Measurements from ENCODE around the gene TTN. TPM values are rescaled to one million over a fixed set of nuclear protein-coding genes. Genes with fewer than 3 reads are reported as not detected.
A peak's percentile ranks its signal among the peaks of the same experiment; 100 is the strongest.

The TTN gene
- total and polyA plus RNA-seq, 2 donors (not counting 1 experiment from before 2014, with no cell fraction given), result 0.14 to 0.33 TPM

- Histone ChIP-seq H3K79me2 (ENCODE audit: control insufficient read depth, insufficient read depth, low read length) (no peaks in the 10 kb centered on the region), H2AFZ (ENCODE audit: low read length) (no peak overlapping the region), H3K4me1 (ENCODE audit: control insufficient read depth, extremely low read depth, insufficient read depth, low read length) (no peaks in the 10 kb centered on the region), H3K4me2 (ENCODE audit: extremely low read depth, insufficient read depth, low read length) (no peak overlapping the region), H3K27ac (ENCODE audit: insufficient read depth, low read length) (no peak overlapping the region), H3K4me3 (replicated peaks in 1 of 4; ENCODE audit: control extremely low read depth in 1 of 4, insufficient read depth in 1 of 4, low read depth in 3 of 4, low read length in 4 of 4) (no peak overlapping the region), H3K27me3 (ENCODE audit: control insufficient read depth, insufficient read depth, low read length) (no peaks in the 10 kb centered on the region), H4K20me1 (ENCODE audit: control insufficient read depth, extremely low read depth, insufficient read depth, low read length) (no peaks in the 10 kb centered on the region), H3K9me3 (ENCODE audit: control insufficient read depth, insufficient read depth, low read depth, low read length) (no peaks in the 10 kb centered on the region), H3K9ac (ENCODE audit: insufficient read depth, low read length) (no peak overlapping the region), H3K36me3 (ENCODE audit: control insufficient read depth, insufficient read depth, low read length) (peaks cover 1% of the 10 kb centered on the region)
- TF ChIP-seq EZH2 (IDR thresholded peaks at IDR 0.05; ENCODE audit: low read length, missing control alignments), result no peak
- no peak for TF ChIP-seq CTCF (conservative IDR thresholded peaks at IDR 0.05 in 1 of 2, IDR thresholded peaks at IDR 0.05 in 1 of 2; ENCODE audit: low read depth in 1 of 2, low read length in 2 of 2)
- peak; percentile 4 to 72 for DNase-seq (ENCODE audit: low read depth in 2 of 2)
These were observed 294.7 kb downstream of the TTN start for GRCh38 chr2:178512484-178512883.

GRCh38 chr2:178510384-178510783, 296.8 kb downstream of the TTN start:
- Histone ChIP-seq H3K4me3 (replicated peaks in 1 of 4; ENCODE audit: control extremely low read depth in 1 of 4, insufficient read depth in 1 of 4, low read depth in 3 of 4, low read length in 4 of 4) (no peak overlapping the region), H3K79me2 (ENCODE audit: control insufficient read depth, insufficient read depth, low read length) (no peaks in the 10 kb centered on the region), H3K27me3 (ENCODE audit: control insufficient read depth, insufficient read depth, low read length) (no peaks in the 10 kb centered on the region), H3K27ac (ENCODE audit: insufficient read depth, low read length) (no peak overlapping the region), H3K4me2 (ENCODE audit: extremely low read depth, insufficient read depth, low read length) (no peak overlapping the region), H4K20me1 (ENCODE audit: control insufficient read depth, extremely low read depth, insufficient read depth, low read length) (no peaks in the 10 kb centered on the region), H3K4me1 (ENCODE audit: control insufficient read depth, extremely low read depth, insufficient read depth, low read length) (no peaks in the 10 kb centered on the region), H2AFZ (ENCODE audit: low read length) (no peak overlapping the region), H3K9me3 (ENCODE audit: control insufficient read depth, insufficient read depth, low read depth, low read length) (no peaks in the 10 kb centered on the region), H3K36me3 (ENCODE audit: control insufficient read depth, insufficient read depth, low read length) (peaks cover 1% of the 10 kb centered on the region), H3K9ac (ENCODE audit: insufficient read depth, low read length) (no peak overlapping the region)
- TF ChIP-seq EZH2 (IDR thresholded peaks at IDR 0.05; ENCODE audit: low read length, missing control alignments) (no peak), CTCF (conservative IDR thresholded peaks at IDR 0.05 in 1 of 2, IDR thresholded peaks at IDR 0.05 in 1 of 2; ENCODE audit: low read depth in 1 of 2, low read length in 2 of 2) (no peak)
- no peak for DNase-seq (ENCODE audit: low read depth in 2 of 2)

GRCh38 chr2:178508646-178509045, 298.6 kb downstream of the TTN start:
- H3K4me1 ChIP-seq (ENCODE audit: control insufficient read depth, extremely low read depth, insufficient read depth, low read length), result no peaks in the 10 kb centered on the region
- no peak overlapping the region for H2AFZ ChIP-seq (ENCODE audit: low read length)
- no peaks in the 10 kb centered on the region for H3K79me2 ChIP-seq (ENCODE audit: control insufficient read depth, insufficient read depth, low read length)
- no peak overlapping the region for H3K27ac ChIP-seq (ENCODE audit: insufficient read depth, low read length)
- no peaks in the 10 kb centered on the region for H3K9me3 ChIP-seq (ENCODE audit: control insufficient read depth, insufficient read depth, low read depth, low read length)
- no peak overlapping the region for H3K4me2 ChIP-seq (ENCODE audit: extremely low read depth, insufficient read depth, low read length)
- H3K27me3 ChIP-seq (ENCODE audit: control insufficient read depth, insufficient read depth, low read length), result no peaks in the 10 kb centered on the region
- H3K9ac ChIP-seq (ENCODE audit: insufficient read depth, low read length), result no peak overlapping the region
- H3K4me3 ChIP-seq (replicated peaks in 1 of 4; ENCODE audit: control extremely low read depth in 1 of 4, insufficient read depth in 1 of 4, low read depth in 3 of 4, low read length in 4 of 4), result no peak overlapping the region
- DNase-seq (ENCODE audit: low read depth in 2 of 2), result no peak
- H4K20me1 ChIP-seq (ENCODE audit: control insufficient read depth, extremely low read depth, insufficient read depth, low read length), result no peaks in the 10 kb centered on the region
- TF ChIP-seq EZH2 (IDR thresholded peaks at IDR 0.05; ENCODE audit: low read length, missing control alignments) (no peak), CTCF (conservative IDR thresholded peaks at IDR 0.05 in 1 of 2, IDR thresholded peaks at IDR 0.05 in 1 of 2; ENCODE audit: low read depth in 1 of 2, low read length in 2 of 2) (no peak)
- H3K36me3 ChIP-seq (ENCODE audit: control insufficient read depth, insufficient read depth, low read length), result peaks cover 1% of the 10 kb centered on the region

Data from fibroblast of lung (primary cell).